Measurements from ENCODE around the gene RNF169. TPM values are rescaled to one million over a fixed set of nuclear protein-coding genes. Genes with fewer than 3 reads are reported as not detected.

Gene RNF169
- total and polyA plus RNA-seq, 2 of the 8 experiments (the other 6 are each of a cell fraction or from before 2014, with no cell fraction given): 3.6 to 12.5 TPM

- Histone ChIP-seq H3K79me1 (ENCODE audit: low read depth, low read length) (no peaks in the 10 kb centered on the region), H3K4ac (replicated peaks; ENCODE audit: insufficient read length, low read depth, low read length) (no peak overlapping the region), H2AK5ac (ENCODE audit: low read depth, low read length) (no peak overlapping the region), H3K56ac (replicated peaks; ENCODE audit: insufficient read length, low read depth, low read length) (no peak overlapping the region), H2BK12ac (ENCODE audit: low read depth, low read length) (no peak overlapping the region), H3K27ac (ENCODE audit: low read depth, low read length) (no peak overlapping the region), H3K23ac (ENCODE audit: insufficient read length) (no peak overlapping the region), H3K27me3 (replicated peaks in 1 of 4; ENCODE audit: control insufficient read depth in 3 of 4, extremely low read depth in 1 of 4, insufficient read depth in 3 of 4, low read length in 3 of 4) (no peaks in the 10 kb centered on the region), H3K4me3 (ENCODE audit: extremely low read depth in 1 of 4, insufficient read depth in 2 of 4, low read depth in 3 of 4, low read length in 4 of 4) (no peak overlapping the region), H3K79me2 (ENCODE audit: control insufficient read depth in 1 of 2, insufficient read depth in 2 of 2, low read length in 2 of 2) (no peaks in the 10 kb centered on the region), H4K20me1 (replicated peaks in 1 of 2; ENCODE audit: control insufficient read depth in 1 of 2, insufficient read depth in 2 of 2, low read length in 2 of 2) (no peaks in the 10 kb centered on the region), H4K8ac (ENCODE audit: extremely low read depth, insufficient read depth, low read length) (no peak overlapping the region), H3K4me1 (replicated peaks in 1 of 4; ENCODE audit: control insufficient read depth in 3 of 4, insufficient read depth in 4 of 4, low read length in 3 of 4) (peaks cover 0 to 7% (median 4%) of the 10 kb centered on the region in 4 experiments; a peak in 4 of 7 replicates), H2BK15ac (ENCODE audit: low read length) (no peak overlapping the region), H2BK20ac (ENCODE audit: low read length) (no peak overlapping the region), H2AFZ (ENCODE audit: low read length) (no peak overlapping the region), H3K9ac (replicated peaks in 1 of 4; ENCODE audit: extremely low read depth in 1 of 4, low read depth in 3 of 4, low read length in 3 of 4) (no peak overlapping the region), H3K4me2 (ENCODE audit: insufficient read depth in 1 of 2, low read depth in 2 of 2, low read length in 2 of 2) (no peak overlapping the region), H4K5ac (ENCODE audit: insufficient read length, low read depth, low read length) (no peak overlapping the region), H3K18ac (ENCODE audit: extremely low read depth, low read length) (no peak overlapping the region), H3K36me3 (ENCODE audit: control insufficient read depth in 2 of 4, insufficient read depth in 4 of 4, low read length in 3 of 4) (peaks cover 0 to 7% (median 3%) of the 10 kb centered on the region in 4 experiments; a peak in 4 of 8 replicates), H2BK5ac (ENCODE audit: low read depth, low read length) (no peak overlapping the region), H3K9me3 (ENCODE audit: insufficient read depth in 2 of 2, low read depth in 1 of 2, low read length in 1 of 2) (no peaks in the 10 kb centered on the region), H3K23me2 (ENCODE audit: low read depth, low read length) (no peaks in the 10 kb centered on the region), H3K14ac (ENCODE audit: insufficient read length) (no peak overlapping the region), H4K91ac (replicated peaks; ENCODE audit: insufficient read length, low read length) (no peak overlapping the region), H2BK120ac (replicated peaks; ENCODE audit: low read depth, low read length) (no peak overlapping the region)
- POLR2A ChIA-PET (ENCODE audit: partially characterized antibody): no interaction called here
- 94% methylated on average over 4 of the region's 4 CpGs; no CpG with 5 or more reads in 1 of the 2 experiments for WGBS, 2 experiments (ENCODE audit: extremely low coverage in 1 of 2, insufficient coverage in 1 of 2, insufficient read length in 1 of 2, insufficient replicate concordance in 2 of 2, low coverage in 1 of 2, low lambda C conversion rate in 2 of 2, missing lambda C conversion rate in 1 of 2)
- FAIRE-seq (no peak), DNase-seq (ENCODE audit: low read depth in 1 of 2, low spot score in 2 of 2) (no peak)
- CTCF ChIA-PET (ENCODE audit: partially characterized antibody): interaction anchor here (0.9 to 1.3 kb wide), 2 partner anchors 26 to 91 kb away, joined by 3 read pairs; no protein-coding TSS in a partner anchor
- TF ChIP-seq RXRA (IDR thresholded peaks at IDR 0.05; ENCODE audit: insufficient read depth, low read depth, low read length): no peak
- no peak for TF ChIP-seq ATF3 (IDR thresholded peaks at IDR 0.05; ENCODE audit: insufficient read depth, low read depth, low read length)
- no peak for TF ChIP-seq BRCA1 (IDR thresholded peaks at IDR 0.05; ENCODE audit: low read depth, low read length)
- TF ChIP-seq MAX (IDR thresholded peaks at IDR 0.05): no peak
- TF ChIP-seq POU5F1 (IDR thresholded peaks at IDR 0.05; ENCODE audit: low read depth, low read length): no peak
- TF ChIP-seq RAD21 (IDR thresholded peaks at IDR 0.05 in 1 of 2, conservative IDR thresholded peaks at IDR 0.05 in 1 of 2; ENCODE audit: low read depth in 2 of 2, low read length in 2 of 2): no peak
- no peak for TF ChIP-seq SIX5 (IDR thresholded peaks at IDR 0.05; ENCODE audit: low read depth, low read length)
- TF ChIP-seq RNF2 (IDR thresholded peaks at IDR 0.05; ENCODE audit: borderline replicate concordance, low read depth, low read length, missing control alignments, poor library complexity, severe bottlenecking): no peak
- TF ChIP-seq ATF2 (IDR thresholded peaks at IDR 0.05; ENCODE audit: low read length): no peak
- TF ChIP-seq EZH2 (IDR thresholded peaks at IDR 0.05; ENCODE audit: low read depth, low read length, severe bottlenecking): no peak
- no peak for TF ChIP-seq BCL11A (IDR thresholded peaks at IDR 0.05; ENCODE audit: low read depth in 2 of 2, low read length in 2 of 2)
These were observed 96.2 kb downstream of the RNF169 start for GRCh38 chr11:74844865-74845264.

Measured in H1 (cell line).